22Rv1 (cell line): Measurements from ENCODE around the gene PXYLP1.

Experiments
- ZFX ChIP-seq: fragments of 450-650 bp; IDR thresholded peaks from 2 replicates; pipeline ENCODE4 v1.6.1; 2017; ENCODE audit warnings: antibody characterized with exemption, borderline replicate concordance
- TF ChIP-seq, protein P1 (sequence below): fragments of 450-650 bp; IDR thresholded peaks from 2 replicates; pipeline ENCODE4 v1.5.1; 2017; ENCODE audit warnings: mild to moderate bottlenecking

DNA sequence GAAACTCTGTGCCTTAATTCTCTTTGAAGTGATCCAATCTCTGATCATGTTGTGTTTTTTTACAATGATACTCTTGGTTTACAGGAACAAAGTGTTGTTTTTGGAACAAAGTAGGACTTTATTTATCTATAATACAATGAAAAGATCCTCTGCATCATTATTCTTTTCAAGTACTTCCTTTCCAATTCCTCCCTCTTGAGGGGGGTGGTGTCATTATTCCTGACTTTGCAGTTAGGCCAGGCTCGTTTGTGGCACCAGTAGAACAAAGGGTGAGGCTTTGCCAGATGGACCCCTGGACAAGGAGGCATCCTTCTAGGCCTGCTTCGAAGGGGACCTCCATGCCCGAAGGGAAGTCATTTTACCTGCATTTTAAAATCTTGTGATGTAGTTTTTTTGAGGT lies 95.0 kb downstream of the PXYLP1 start:
- TF ChIP-seq, protein P1, sequence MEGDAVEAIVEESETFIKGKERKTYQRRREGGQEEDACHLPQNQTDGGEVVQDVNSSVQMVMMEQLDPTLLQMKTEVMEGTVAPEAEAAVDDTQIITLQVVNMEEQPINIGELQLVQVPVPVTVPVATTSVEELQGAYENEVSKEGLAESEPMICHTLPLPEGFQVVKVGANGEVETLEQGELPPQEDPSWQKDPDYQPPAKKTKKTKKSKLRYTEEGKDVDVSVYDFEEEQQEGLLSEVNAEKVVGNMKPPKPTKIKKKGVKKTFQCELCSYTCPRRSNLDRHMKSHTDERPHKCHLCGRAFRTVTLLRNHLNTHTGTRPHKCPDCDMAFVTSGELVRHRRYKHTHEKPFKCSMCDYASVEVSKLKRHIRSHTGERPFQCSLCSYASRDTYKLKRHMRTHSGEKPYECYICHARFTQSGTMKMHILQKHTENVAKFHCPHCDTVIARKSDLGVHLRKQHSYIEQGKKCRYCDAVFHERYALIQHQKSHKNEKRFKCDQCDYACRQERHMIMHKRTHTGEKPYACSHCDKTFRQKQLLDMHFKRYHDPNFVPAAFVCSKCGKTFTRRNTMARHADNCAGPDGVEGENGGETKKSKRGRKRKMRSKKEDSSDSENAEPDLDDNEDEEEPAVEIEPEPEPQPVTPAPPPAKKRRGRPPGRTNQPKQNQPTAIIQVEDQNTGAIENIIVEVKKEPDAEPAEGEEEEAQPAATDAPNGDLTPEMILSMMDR, result no peak
- TF ChIP-seq ZFX, result no peak
